RWPE1 (cell line): ENCODE measurements around the gene RASSF4.

Experiments used
- CTCF ChIA-PET: fragments of 350-600 bp; sonication (Branson Sonifier 250); formaldehyde crosslinking; extraction: SDS; loops from one replicate; lab custom pipeline; 2021; lab: Yijun Ruan, JAX
- POLR2A ChIA-PET: fragments of 400-600 bp; formaldehyde crosslinking; extraction: SDS; loops from one replicate; lab custom pipeline; 2020; ENCODE audit warnings: antibody characterized with exemption; ENCODE audit not compliant: low non-redundant PET; lab: Yijun Ruan, JAX
- DNase-seq: peaks from one replicate; pipeline ENCODE4 v3.0.0; 2012; ENCODE audit warnings: low spot score
- H3K27ac ChIP-seq: fragments of 450-650 bp; 2 replicates; pipeline ENCODE4 v1.5.1; 2017
- CTCF ChIP-seq: fragments of 450-650 bp; conservative IDR thresholded peaks from 2 replicates; pipeline ENCODE4 v1.5.1; 2017; ENCODE audit warnings: low read depth, mild to moderate bottlenecking

Gene RASSF4

GRCh38 chr10:44914891-44915290 lies 44.7 kb upstream of the RASSF4 start:
- ChIA-PET CTCF (no interaction called here), POLR2A (no interaction called here)
- no peak overlapping the region for H3K27ac ChIP-seq

GRCh38 chr10:44916429-44916828 lies 43.2 kb upstream of the RASSF4 start:
- POLR2A ChIA-PET = no interaction called here
- TF ChIP-seq CTCF = no peak
- CTCF ChIA-PET = no interaction called here
- no peak for DNase-seq
- no peak overlapping the region for H3K27ac ChIP-seq

More at GRCh38 chr10:44914891-44915290, 44.7 kb upstream of the RASSF4 start:
- TF ChIP-seq CTCF = no peak
- DNase-seq = no peak

GRCh38 chr10:44917848-44918247 lies 41.8 kb upstream of the RASSF4 start:
- no peak for DNase-seq
- CTCF ChIA-PET = no interaction called here
- POLR2A ChIA-PET = no interaction called here
- H3K27ac ChIP-seq = no peak overlapping the region
- no peak for TF ChIP-seq CTCF

- H3K27ac ChIP-seq = no peak overlapping the region
- ChIA-PET CTCF (no interaction called here), POLR2A (no interaction called here)
- TF ChIP-seq CTCF = no peak
- no peak for DNase-seq
These were observed 39.4 kb upstream of the RASSF4 start for GRCh38 chr10:44920252-44920651.

- no peak for TF ChIP-seq CTCF
- POLR2A ChIA-PET = no interaction called here
These were observed 38.5 kb upstream of the RASSF4 start for GRCh38 chr10:44921061-44921460.

GRCh38 chr10:44921506-44921905 lies 38.1 kb upstream of the RASSF4 start:
- no peak for DNase-seq
- POLR2A ChIA-PET = no interaction called here
- CTCF ChIA-PET = interaction anchor here (0.5 to 0.9 kb wide), 2 partner anchors 11 to 12 kb away, joined by 3 to 4 read pairs; no protein-coding TSS in a partner anchor
- no peak for TF ChIP-seq CTCF
- H3K27ac ChIP-seq = no peak overlapping the region

More at GRCh38 chr10:44921061-44921460, 38.5 kb upstream of the RASSF4 start:
- H3K27ac ChIP-seq = no peak overlapping the region
- no peak for DNase-seq
- CTCF ChIA-PET = interaction anchor here (0.9 kb wide), 1 partner anchor 12 kb away, joined by 4 read pairs; no protein-coding TSS in a partner anchor
